Fibroblast of lung (primary cell): Measurements from ENCODE around the gene GABRB3. TPM values are rescaled to one million over a fixed set of nuclear protein-coding genes. Genes with fewer than 3 reads are reported as not detected.

Source experiments
- DNase-seq, 2 donors: peaks; one replicate each; pipeline versions ENCODE4 v3.0.0 to v3.0.0-alpha.2; 2010; ENCODE audit warnings: low read depth in 2 of 2
- H2AFZ ChIP-seq: 2 replicates; pipeline ENCODE4 v1.5.1; 2012; ENCODE audit warnings: low read length, control low read depth, inconsistent platforms
- H3K27ac ChIP-seq: 2 replicates; pipeline ENCODE4 v1.5.1; 2011; ENCODE audit warnings: low read length, control low read depth; ENCODE audit not compliant: insufficient read depth
- H3K27me3 ChIP-seq: 2 replicates; pipeline ENCODE4 v1.5.1; 2011; ENCODE audit warnings: mild to moderate bottlenecking, low read length; ENCODE audit not compliant: control insufficient read depth, insufficient read depth
- H3K36me3 ChIP-seq: 2 replicates; pipeline ENCODE4 v1.5.1; 2011; ENCODE audit warnings: low read length; ENCODE audit not compliant: control insufficient read depth, insufficient read depth
- H3K4me1 ChIP-seq: 2 replicates; pipeline ENCODE4 v1.5.1; 2011; ENCODE audit warnings: low read length; ENCODE audit not compliant: control insufficient read depth, insufficient read depth; ENCODE audit errors: extremely low read depth
- H3K4me2 ChIP-seq: 2 replicates; pipeline ENCODE4 v1.5.1; 2011; ENCODE audit warnings: low read length, control low read depth; ENCODE audit not compliant: insufficient read depth; ENCODE audit errors: extremely low read depth
- H3K4me3 ChIP-seq, 4 experiments: fragments of 200-600 bp in 1 of 4; sonication (generic) in 1 of 4; replicated peaks in 1 of 4; 2 replicates each; pipeline ENCODE4 v1.5.1; 2011 to 2016; ENCODE audit warnings: low read length in 4 of 4, low read depth in 3 of 4, mild to moderate bottlenecking in 3 of 4, control low read depth in 2 of 4, inconsistent platforms in 1 of 4, mixed read lengths in 1 of 4; ENCODE audit not compliant: insufficient read depth in 1 of 4; ENCODE audit errors: control extremely low read depth in 1 of 4
- H3K79me2 ChIP-seq: 2 replicates; pipeline ENCODE4 v1.5.1; 2012; ENCODE audit warnings: mild to moderate bottlenecking, low read length, inconsistent platforms; ENCODE audit not compliant: control insufficient read depth, insufficient read depth
- H3K9ac ChIP-seq: 2 replicates; pipeline ENCODE4 v1.5.1; 2011; ENCODE audit warnings: mild to moderate bottlenecking, low read length, control low read depth; ENCODE audit not compliant: insufficient read depth
- H3K9me3 ChIP-seq: 2 replicates; pipeline ENCODE4 v1.5.1; 2012; ENCODE audit warnings: low read depth, low read length; ENCODE audit not compliant: control insufficient read depth, insufficient read depth
- H4K20me1 ChIP-seq: 2 replicates; pipeline ENCODE4 v1.5.1; 2011; ENCODE audit warnings: low read length; ENCODE audit not compliant: control insufficient read depth, insufficient read depth; ENCODE audit errors: extremely low read depth
- CTCF ChIP-seq, 2 donors: IDR thresholded peaks in 1 of 2; conservative IDR thresholded peaks in 1 of 2; 1 replicate in 1 of 2; 2 replicates in 1 of 2; pipeline ENCODE4 v1.5.1; 2011 to 2012; ENCODE audit warnings: low read length in 2 of 2, control low read depth in 1 of 2, inconsistent platforms in 1 of 2, low read depth in 1 of 2, mild to moderate bottlenecking in 1 of 2
- EZH2 ChIP-seq: IDR thresholded peaks from 2 replicates; pipeline ENCODE4 v1.5.1; 2012; ENCODE audit warnings: low read length, control low read depth, mild to moderate bottlenecking; ENCODE audit errors: missing control alignments
- polyA plus RNA-seq, 2 donors: library from polyadenylated mRNA; depleted of rRNA in 1 of 2; stranded (reverse) in 1 of 2; unstranded in 1 of 2; fragments of >200 nt; gene quantifications; 2 replicates each; pipeline ENCODE4 v1.2.1, GENCODE V29; 2011 to 2012; ENCODE audit warnings: missing spikeins in 1 of 2
- total RNA-seq: library from RNA; depleted of rRNA; stranded (reverse); fragments of >200 nt; gene quantifications from 2 replicates; pipeline ENCODE4 v1.2.1, GENCODE V29; 2014

GABRB3 gene
- total and polyA plus RNA-seq, 2 donors (not counting 1 experiment from before 2014, with no cell fraction given): 1.1 to 1.5 TPM

- TF ChIP-seq CTCF (conservative IDR thresholded peaks at IDR 0.05 in 1 of 2, IDR thresholded peaks at IDR 0.05 in 1 of 2; ENCODE audit: low read depth in 1 of 2, low read length in 2 of 2): no peak
- no peak for TF ChIP-seq EZH2
- H3K4me1 ChIP-seq: no peaks in the 10 kb centered on the region
- no peaks in the 10 kb centered on the region for H3K27me3 ChIP-seq
- H2AFZ ChIP-seq: no peak overlapping the region
- no peak overlapping the region for H3K9ac ChIP-seq
- no peak overlapping the region for H3K27ac ChIP-seq
- no peak overlapping the region for H3K4me3 ChIP-seq
- no peaks in the 10 kb centered on the region for H4K20me1 ChIP-seq
- no peaks in the 10 kb centered on the region for H3K9me3 ChIP-seq
- no peak overlapping the region for H3K4me2 ChIP-seq
- H3K79me2 ChIP-seq: no peaks in the 10 kb centered on the region
- DNase-seq: no peak
- no peaks in the 10 kb centered on the region for H3K36me3 ChIP-seq
Measured at GRCh38 chr15:26648676-26649075, 124.2 kb downstream of the GABRB3 start.

- Histone ChIP-seq H4K20me1 (no peaks in the 10 kb centered on the region), H3K36me3 (no peaks in the 10 kb centered on the region), H3K79me2 (no peaks in the 10 kb centered on the region), H3K4me2 (no peak overlapping the region), H3K4me3 (no peak overlapping the region), H2AFZ (no peak overlapping the region), H3K9ac (no peak overlapping the region), H3K27ac (no peak overlapping the region), H3K9me3 (no peaks in the 10 kb centered on the region), H3K4me1 (no peaks in the 10 kb centered on the region), H3K27me3 (no peaks in the 10 kb centered on the region)
- TF ChIP-seq EZH2: no peak
- DNase-seq: no peak
Measured at GRCh38 chr15:26644948-26645347, 127.9 kb downstream of the GABRB3 start.

DNA sequence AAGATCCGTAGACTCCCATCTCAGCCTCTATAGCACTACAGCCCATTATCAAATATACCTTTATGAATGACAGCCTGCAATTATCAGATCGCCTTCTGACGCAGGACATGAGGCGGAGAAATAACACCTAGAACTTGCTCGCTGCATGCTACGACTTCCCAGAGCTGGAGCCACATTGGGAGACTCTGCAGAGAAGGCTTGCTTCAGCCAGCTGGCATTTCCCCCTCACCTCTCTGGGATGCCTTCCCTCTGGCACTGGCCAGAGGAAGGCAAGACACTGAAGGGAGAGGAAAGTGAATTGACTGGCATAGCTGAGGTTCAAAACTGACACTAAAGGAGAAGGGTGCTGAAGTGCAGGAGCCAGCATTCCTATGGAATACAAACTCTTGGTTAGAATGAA lies 131.7 kb downstream of the GABRB3 start:
- no peaks in the 10 kb centered on the region for H4K20me1 ChIP-seq
- no peaks in the 10 kb centered on the region for H3K4me1 ChIP-seq
- H3K9ac ChIP-seq: no peak overlapping the region
- no peak overlapping the region for H2AFZ ChIP-seq
- H3K4me2 ChIP-seq: no peak overlapping the region
- no peak overlapping the region for H3K27ac ChIP-seq
- no peak for TF ChIP-seq CTCF (conservative IDR thresholded peaks at IDR 0.05 in 1 of 2, IDR thresholded peaks at IDR 0.05 in 1 of 2; ENCODE audit: low read depth in 1 of 2, low read length in 2 of 2)
- TF ChIP-seq EZH2: no peak
- no peaks in the 10 kb centered on the region for H3K27me3 ChIP-seq
- no peaks in the 10 kb centered on the region for H3K9me3 ChIP-seq
- no peaks in the 10 kb centered on the region for H3K36me3 ChIP-seq
- no peak for DNase-seq
- no peak overlapping the region for H3K4me3 ChIP-seq
- H3K79me2 ChIP-seq: no peaks in the 10 kb centered on the region
